Fibroblast of skin of right quadriceps (primary cell): ENCODE data around the gene RASSF9.

Experiments
- DNase-seq: peaks from one replicate; pipeline ENCODE4 v3.0.0-alpha.2; 2013

The RASSF9 gene

DNA sequence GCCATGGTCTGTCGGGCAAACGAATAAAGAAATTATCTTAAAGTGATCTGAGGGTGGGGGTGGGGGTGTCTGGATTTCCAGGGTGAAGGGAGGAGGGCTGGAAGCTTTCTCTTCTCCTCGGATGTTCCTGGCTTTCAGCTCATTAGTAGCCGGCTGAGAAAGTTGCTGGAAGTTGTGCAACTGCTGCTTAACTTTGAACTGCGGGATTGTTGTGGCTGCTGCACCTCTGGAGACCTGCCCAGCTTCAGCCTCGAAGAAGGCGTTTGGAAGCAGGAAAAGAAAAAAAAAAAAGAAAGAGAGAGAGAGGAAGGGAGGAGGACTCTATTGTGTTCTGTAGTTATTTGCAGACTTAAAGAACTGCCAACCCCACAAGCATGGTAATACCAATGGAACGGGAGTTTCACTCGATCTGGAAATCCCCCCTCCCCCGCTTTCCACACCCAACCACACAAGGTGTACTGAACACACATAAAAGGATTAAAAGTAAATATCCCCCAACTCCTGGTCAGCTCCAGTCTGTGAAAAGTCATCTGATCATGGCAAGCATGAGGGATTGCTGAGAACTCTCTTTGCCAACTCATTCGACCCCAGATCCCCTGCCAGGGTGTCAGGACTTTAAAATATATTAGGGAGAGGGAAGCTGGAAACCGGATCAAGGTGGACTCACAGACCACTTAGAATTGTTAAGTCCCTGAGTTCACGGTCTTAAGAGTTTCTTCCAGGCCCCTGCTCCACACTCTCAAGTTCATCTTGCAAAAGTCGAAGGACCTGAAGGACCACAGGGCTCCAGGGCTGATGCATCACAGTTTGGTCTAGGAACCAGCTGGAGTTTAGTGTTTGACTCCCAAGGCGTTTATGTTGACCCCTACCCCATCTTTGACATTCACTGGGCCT is at the start of gene RASSF9:
Gene RASSF9 (minus strand): TSS at position 213 of the 894 bp plus-strand sequence. CDS start 208 bp downstream, at position 5.
- peak; percentile 85 for DNase-seq

DNA sequence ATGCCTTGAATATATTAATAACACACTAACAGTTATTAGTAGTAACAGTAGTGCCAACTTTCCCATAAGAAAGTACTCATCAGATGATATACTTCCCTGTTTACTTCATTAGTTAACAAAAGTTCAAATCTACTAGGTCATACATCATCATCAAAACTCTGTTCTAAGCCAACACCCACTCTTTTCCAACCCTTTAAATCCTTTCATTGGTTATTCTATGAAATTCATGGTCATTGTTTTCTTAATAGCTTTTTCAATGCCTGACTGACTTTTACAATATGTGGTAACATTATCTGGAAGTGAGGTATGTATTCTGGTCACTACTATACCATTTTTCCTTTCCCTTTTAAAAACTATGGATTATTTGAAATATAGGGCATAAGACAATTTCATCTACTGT is 47.6 kb upstream of the RASSF9 start:
- no peak for DNase-seq

DNA sequence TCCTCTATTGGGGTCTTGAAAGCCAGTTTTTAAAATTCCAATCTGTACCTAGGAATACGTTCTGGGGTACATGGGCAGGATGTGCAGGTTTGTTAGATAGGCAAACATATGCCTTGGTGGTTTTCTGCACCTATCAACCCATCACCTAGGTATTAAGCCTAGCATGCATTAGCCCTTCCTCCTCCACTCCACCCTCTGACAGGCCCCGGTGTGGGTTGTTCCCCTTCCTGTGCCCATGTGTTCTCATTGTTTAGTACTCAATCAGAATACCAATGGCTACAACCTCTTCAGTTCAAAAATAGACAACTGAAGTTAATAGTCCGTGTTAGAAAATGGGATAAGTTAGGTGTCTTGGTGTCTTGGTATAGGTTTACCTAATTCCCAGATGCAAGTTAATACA is 41.2 kb upstream of the RASSF9 start:
- DNase-seq = no peak

DNA sequence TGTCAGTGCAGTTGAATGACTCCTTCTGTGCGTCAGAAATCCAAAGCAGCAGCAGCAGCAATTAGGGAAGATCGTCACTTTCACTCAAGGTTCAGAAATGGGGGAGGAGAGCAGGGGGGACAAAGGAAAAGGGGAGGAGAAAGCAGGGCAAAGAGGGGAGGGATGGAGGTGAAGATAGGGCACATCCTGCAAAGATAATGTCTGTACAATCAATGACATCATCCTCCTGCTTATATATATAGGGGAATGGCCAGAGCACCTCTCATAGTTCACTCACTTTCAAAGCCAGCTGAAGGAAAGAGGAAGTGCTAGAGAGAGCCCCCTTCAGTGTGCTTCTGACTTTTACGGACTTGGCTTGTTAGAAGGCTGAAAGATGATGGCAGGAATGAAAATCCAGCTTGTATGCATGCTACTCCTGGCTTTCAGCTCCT is 37.8 kb upstream of the RASSF9 start, which contains the start of gene NTS:
Gene NTS (plus strand): TSS at position 265 of the 431 bp plus-strand sequence. CDS start 109 bp downstream, at position 374.
- no peak for DNase-seq

- DNase-seq = peak; percentile 58
Observed at GRCh38 chr12:85872497-85873091, 36.4 kb upstream of the RASSF9 start.

DNA sequence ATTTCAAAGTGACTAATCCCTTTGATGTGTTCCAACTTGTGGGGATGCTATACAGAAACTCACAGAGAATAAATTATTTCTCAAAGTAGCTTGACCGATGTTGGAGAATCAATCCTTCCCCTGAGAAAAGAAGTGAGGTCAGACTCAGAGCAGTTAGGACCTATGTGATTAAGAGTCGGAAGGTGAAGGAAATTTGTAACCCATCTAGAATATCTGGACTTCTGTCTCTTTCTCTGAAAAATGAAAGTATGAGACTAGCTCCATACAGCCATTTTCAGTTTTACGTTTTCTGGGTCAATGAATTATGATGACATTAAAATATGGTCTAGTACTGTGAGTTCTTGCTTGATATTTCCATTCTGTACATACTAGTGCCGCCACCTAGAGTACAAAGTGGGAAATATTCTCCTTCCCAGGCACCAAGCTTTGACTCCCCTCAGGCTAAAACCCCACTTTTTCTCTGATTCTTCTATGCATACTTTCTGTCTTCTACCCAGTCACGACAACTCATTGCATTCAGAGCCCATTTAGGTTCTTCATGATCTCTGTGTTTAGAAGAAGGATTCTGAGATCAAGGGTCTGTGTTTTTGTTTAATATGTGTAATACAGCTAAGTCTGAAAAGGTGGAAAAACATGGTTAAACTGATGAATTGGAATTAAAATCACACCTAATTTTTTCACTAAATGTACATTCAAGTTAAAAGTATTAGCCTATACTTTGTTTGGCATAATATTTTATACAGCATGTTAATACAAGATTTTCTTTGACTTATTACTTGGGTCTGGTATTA is 31.0 kb upstream of the RASSF9 start:
- peak; percentile 62 for DNase-seq

DNA sequence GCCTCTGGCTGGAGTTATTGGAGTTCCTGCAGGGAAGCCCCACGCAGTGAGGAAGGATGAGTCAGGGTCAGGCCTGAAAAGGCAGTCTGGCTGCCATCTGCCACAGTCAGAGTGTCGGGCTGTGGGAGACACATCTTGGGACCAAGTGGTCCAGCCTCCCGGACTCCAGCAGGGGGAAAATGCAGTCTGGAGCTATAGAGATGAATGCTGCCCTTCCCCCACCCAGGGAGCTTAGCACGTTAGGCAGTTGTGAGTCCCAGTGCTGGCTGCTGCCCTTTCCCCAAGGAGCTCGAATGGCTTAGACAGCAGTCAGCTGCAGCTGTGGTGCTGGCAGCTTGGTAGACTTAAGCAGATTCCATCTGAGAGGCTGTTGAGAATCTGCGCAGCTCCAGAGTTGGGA is 29.7 kb upstream of the RASSF9 start:
- DNase-seq = peak; percentile 36

GRCh38 chr12:85856966-85857365 is 20.8 kb upstream of the RASSF9 start:
- no peak for DNase-seq

DNA sequence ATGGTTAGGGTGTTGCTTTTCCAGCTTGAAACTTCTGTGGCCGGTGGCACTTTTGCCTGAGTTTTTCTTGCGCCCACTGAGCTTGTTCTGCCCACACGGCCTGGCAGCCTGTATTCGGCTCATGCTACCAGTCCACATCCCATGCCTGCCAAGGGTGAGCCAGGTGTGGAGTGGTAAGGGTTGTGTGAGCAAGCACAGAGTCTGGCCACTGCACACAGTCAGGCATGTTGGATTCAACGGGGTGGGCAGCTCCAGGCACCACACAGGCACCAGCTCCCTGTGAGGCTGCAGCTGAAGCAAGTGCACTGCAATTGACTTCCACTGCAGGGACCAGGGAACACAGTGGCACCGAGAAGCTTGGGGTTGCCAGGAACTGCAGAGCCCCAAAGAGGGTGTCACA is 19.1 kb upstream of the RASSF9 start:
- no peak for DNase-seq

DNA sequence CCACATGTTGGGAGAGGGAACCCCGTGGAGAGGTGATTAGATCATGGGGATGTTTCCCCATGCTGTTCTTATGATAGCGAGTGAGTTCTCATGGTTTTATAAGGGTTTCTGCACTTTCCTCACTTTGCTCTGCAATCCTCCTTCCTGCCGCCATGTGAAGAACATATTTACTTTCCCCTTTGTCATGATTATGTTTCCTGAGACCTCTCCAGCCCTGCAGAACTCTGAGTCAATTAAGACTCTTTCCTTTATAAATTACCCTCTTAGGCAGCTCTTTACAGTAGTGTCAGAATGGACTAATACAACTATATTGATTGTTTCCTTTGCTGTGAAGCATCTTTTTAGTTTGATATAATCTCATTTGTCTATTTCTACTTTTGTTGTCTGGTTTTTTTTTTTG is 13.1 kb upstream of the RASSF9 start:
- no peak for DNase-seq

- no peak for DNase-seq
Observed at GRCh38 chr12:85843606-85844310, 7.5 kb upstream of the RASSF9 start.

GRCh38 chr12:85835426-85836196 is 598 bp downstream of the RASSF9 start:
- DNase-seq = peak; percentile 66

- DNase-seq = peak; percentile 15
Observed at GRCh38 chr12:85834378-85834777, 1.8 kb downstream of the RASSF9 start.

- no peak for DNase-seq
Observed at GRCh38 chr12:85833579-85833978, 2.6 kb downstream of the RASSF9 start.

DNA sequence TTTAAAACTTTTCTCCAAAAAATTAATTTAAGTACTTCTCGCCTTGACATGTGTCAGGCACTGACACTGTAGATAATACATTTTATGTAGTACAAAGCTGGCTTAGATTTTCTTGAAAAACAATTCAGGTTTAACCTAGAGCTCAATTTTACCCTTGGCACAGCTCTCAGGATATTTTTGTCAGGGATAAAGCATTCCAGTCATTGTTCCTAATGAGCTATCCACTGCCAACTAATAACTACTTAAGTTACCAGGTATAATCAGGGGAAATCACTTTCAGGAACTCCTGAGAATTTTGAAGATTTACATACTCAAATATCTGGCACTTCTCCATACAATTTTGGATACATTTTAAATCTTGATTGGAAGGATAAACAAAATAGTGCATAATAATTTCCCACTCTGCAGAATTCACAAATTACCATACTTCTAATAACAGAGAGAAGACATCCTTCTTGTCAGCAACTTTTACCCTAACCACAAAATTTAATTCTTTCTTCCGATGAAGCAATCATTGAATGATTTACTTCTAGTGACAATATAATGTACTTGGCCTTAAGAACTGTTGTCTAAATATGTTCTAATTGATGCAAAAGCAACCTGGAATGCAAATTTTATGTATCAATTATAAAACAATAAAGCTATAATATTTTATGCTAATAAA is 4.8 kb downstream of the RASSF9 start:
- peak; percentile 39 for DNase-seq

GRCh38 chr12:85829391-85829790 is 6.8 kb downstream of the RASSF9 start:
- DNase-seq = peak; percentile 54

- no peak for DNase-seq
Observed at GRCh38 chr12:85828576-85828975, 7.6 kb downstream of the RASSF9 start.

DNA sequence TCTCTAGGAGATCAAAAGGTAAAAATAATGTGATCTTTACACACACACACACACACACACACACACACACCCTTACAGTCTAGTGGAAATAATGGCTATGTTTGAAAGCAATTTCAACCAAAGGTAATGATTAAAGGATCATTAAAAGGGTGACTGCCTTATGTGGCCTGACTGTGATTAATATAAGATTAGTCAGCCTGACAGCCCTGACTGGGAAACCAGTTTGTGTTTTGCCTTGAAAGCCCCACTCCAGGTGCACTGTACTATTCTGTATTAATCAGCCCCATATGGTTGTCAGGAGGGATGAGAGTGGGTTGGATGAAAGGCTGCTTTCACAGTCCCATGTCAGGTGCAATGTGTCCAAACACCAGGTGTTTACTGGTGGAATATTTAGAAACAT is 10.5 kb downstream of the RASSF9 start:
- DNase-seq = no peak

DNA sequence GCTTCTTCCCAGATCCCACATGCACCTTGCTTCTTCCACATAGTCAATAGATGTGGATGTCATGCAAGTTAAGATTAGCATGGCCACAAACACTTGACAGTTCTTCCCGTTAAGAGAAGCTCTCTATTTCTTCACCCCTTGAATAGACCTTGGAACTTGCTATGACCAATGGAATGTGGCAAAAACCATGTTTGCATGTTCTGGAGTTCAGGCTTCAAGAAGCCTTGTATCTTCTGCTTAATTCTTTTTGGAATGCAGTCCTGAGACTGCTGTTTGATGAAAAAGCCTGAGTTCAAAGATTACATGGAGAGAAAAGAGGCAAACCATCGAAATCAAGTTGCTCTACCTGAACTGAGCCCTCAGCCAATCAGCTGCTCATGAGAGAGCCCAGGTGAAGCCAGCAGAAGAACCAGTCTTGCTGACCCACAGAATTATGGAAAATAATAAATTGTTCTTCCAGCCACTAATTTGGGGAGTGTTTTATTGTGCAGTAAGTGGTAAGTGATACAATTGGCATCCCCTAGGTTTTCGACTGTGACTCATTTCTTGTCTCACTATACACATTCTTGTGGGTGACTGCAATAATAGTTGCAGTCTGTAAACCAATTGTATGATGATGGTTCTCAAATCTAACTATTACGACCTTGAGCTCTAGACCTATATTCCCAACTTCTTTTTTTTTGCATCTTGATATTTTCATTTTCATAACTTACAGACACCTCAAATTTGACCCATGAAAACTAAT is 12.6 kb downstream of the RASSF9 start:
- peak; percentile 76 for DNase-seq

- peak; percentile 32 for DNase-seq
Observed at GRCh38 chr12:85821759-85822158, 14.4 kb downstream of the RASSF9 start.

- no peak for DNase-seq
Observed at GRCh38 chr12:85821206-85821605, 15.0 kb downstream of the RASSF9 start.
